Esophagus squamous epithelium (tissue), 4 donors: ENCODE data around the gene CDKN2B-AS1.

Source experiments
- POLR2A ChIP-seq, 4 donors: fragments of 450-650 bp; IDR thresholded peaks; one replicate each; pipeline ENCODE4 v1.6.1; 2017; ENCODE audit warnings: antibody characterized with exemption in 4 of 4, mild to moderate bottlenecking in 4 of 4, moderate library complexity in 3 of 4
- TF ChIP-seq, protein P1 (sequence below), 6 experiments: fragments of 450-650 bp in 4 of 6; fragments of 200-600 bp in 2 of 6; sonication (generic) in 2 of 6; IDR thresholded peaks; one replicate each; pipeline ENCODE4 v1.5.1; 2016 to 2019; ENCODE audit warnings: antibody characterized with exemption in 6 of 6, mild to moderate bottlenecking in 4 of 6, moderate library complexity in 4 of 6

DNA sequence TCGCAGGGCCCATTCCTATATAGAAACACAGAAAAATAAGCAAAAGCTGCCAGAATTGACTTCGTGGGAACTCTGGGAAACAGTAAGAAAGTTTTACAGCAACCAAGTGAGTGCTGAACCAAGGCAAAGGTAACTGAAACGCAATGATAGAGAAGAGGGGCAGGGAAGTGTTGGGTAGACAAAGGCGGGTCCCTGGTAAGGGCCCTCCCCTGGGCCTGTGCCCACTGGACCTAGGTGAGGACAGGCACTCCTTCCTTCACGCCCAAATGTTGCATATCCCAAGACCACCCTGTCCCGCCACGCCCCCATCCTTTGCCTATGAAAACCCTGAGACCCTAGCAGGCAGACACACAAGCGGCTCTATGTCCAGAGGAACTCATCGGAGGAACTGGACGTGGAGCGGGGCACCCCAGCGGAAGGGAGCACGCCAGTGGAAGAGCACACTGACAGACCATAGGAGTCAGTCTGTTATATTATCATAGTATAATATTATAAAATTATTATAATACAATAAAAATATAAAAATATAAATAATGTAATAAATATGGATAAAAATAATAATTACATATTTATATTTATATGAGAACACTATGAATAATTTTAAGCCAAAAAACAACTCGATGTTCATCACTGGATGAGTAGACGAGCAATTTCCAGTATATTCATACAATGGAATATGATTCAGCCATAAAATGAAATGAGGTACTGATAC is 28.3 kb upstream of the CDKN2B-AS1 start:
- TF ChIP-seq, protein P1, sequence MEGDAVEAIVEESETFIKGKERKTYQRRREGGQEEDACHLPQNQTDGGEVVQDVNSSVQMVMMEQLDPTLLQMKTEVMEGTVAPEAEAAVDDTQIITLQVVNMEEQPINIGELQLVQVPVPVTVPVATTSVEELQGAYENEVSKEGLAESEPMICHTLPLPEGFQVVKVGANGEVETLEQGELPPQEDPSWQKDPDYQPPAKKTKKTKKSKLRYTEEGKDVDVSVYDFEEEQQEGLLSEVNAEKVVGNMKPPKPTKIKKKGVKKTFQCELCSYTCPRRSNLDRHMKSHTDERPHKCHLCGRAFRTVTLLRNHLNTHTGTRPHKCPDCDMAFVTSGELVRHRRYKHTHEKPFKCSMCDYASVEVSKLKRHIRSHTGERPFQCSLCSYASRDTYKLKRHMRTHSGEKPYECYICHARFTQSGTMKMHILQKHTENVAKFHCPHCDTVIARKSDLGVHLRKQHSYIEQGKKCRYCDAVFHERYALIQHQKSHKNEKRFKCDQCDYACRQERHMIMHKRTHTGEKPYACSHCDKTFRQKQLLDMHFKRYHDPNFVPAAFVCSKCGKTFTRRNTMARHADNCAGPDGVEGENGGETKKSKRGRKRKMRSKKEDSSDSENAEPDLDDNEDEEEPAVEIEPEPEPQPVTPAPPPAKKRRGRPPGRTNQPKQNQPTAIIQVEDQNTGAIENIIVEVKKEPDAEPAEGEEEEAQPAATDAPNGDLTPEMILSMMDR (IDR thresholded peaks at IDR 0.05) = no peak
- TF ChIP-seq POLR2A (IDR thresholded peaks at IDR 0.05) = no peak
